Thyroid gland (tissue), 4 donors: Measurements from ENCODE around the gene DCTN3.
A peak's percentile ranks its signal among the peaks of the same experiment; 100 is the strongest.

Experiments
- CTCF ChIP-seq, 6 experiments: fragments of 200-600 bp in 3 of 6; fragments of 450-650 bp in 3 of 6; sonication (generic) in 3 of 6; IDR thresholded peaks; one replicate each; pipeline ENCODE4 v1.5.1; 2016 to 2019; ENCODE audit warnings: antibody characterized with exemption in 6 of 6, mild to moderate bottlenecking in 2 of 6, inconsistent platforms in 1 of 6, moderate library complexity in 1 of 6
- POLR2A ChIP-seq, 2 donors: fragments of 450-650 bp; IDR thresholded peaks; one replicate each; pipeline ENCODE4 v1.6.1; 2017; ENCODE audit warnings: antibody characterized with exemption in 2 of 2, mild to moderate bottlenecking in 2 of 2, moderate library complexity in 1 of 2

GRCh38 chr9:34664281-34665066 is 44.2 kb upstream of the DCTN3 start:
- TF ChIP-seq CTCF (IDR thresholded peaks at IDR 0.05) (peak; percentile 37 to 71 (median 55)), POLR2A (IDR thresholded peaks at IDR 0.05) (no peak)
